GM18511 (cell line): ENCODE data around the gene FPR3.
"Not testable (repeated sequence)": the region's sequence is repeated elsewhere in the genome, so short reads cannot be mapped to it uniquely, and the experiment has no call there.

Experiments
- ATAC-seq: cut with Tn5 transposase; IDR thresholded peaks from one replicate; pipeline ENCODE4 v1.9.1; 2021; ENCODE audit warnings: mild to moderate bottlenecking, moderate library complexity; ENCODE audit not compliant: unreplicated experiment

FPR3 gene

DNA sequence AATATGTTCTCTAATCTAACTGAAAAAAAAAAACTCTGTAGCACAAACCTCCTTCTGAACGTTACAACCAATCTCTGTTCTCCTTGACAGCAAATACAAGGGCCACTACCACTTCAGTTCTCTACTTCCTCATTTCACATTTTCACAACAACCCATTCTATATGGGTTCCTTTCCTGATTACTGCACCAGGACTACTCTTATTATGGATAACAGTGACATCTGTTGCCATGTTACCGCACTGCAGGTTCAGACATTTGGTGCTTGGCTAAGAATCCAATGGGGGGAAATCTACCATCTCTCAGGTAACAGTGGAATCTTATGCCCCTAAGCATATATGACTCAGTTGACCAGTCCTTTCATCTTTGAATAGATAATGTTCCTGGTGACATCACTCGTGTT, 11.6 kb upstream of the FPR3 start:
- no peak for ATAC-seq

DNA sequence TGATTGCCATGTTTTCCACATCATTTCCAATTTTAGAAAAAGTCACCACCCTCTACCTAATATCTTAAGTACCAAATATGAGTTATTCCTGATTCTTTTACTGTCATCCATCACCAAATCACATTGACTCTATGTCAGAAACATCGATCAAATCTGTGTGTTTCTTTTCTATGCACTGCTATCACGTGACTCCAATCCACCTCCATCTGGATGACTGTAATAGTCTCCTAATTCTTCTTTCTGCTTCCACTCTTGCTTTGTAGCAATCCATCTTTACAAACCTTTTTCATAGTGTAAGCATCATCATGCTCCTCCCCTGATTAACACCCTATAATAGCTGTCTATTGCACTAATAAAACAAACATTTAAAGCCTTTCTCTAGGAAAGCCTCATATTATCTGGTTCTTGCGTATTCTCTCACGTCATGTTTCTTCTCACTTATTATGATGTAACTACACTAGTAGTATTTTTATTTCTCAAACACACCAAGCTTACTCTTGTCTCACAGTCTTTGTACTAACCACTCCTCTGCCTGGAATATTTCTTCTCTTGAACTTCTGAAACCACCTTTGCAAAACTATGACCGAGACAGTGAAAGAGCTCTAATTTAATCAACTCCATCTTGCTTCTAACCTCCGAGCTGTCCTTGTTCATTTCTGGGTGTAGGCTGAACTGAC, 10.7 kb upstream of the FPR3 start:
- no peak for ATAC-seq

DNA sequence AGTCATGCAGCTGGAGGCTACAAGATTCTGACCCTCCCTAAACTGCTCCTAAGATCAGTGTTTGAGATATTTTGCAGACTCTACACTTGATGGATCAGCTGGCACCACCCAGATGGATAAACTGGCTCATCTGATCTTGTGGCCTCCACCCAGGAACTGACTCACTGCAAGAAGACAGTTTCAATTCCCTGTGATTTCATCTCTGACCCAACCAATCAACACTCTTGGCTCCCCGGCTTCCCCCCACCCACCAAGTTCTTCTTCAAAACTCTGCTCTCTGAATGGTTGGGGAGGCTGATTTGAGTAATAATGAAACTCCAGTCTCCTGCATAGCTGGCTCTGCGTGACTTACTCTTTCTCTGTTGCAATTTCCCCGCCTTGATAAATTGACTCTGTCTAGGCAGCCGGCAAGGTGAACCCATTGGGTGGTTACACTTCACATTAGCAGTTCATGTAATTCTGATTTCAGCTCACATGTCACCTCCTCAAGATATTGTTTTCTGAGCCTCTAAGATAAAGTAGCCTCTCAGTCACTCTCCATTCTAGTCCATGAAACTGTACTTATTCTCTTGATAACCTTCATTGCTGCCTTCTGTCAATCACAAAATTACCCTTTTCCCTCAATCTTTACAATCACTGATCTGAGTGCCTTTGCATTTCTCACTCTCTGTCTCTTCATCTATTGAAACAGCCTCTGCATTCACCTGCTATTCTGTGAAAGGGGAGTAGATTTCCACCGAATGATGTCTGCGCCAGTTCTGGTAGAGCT, 9.9 kb upstream of the FPR3 start:
- ATAC-seq: no peak

DNA sequence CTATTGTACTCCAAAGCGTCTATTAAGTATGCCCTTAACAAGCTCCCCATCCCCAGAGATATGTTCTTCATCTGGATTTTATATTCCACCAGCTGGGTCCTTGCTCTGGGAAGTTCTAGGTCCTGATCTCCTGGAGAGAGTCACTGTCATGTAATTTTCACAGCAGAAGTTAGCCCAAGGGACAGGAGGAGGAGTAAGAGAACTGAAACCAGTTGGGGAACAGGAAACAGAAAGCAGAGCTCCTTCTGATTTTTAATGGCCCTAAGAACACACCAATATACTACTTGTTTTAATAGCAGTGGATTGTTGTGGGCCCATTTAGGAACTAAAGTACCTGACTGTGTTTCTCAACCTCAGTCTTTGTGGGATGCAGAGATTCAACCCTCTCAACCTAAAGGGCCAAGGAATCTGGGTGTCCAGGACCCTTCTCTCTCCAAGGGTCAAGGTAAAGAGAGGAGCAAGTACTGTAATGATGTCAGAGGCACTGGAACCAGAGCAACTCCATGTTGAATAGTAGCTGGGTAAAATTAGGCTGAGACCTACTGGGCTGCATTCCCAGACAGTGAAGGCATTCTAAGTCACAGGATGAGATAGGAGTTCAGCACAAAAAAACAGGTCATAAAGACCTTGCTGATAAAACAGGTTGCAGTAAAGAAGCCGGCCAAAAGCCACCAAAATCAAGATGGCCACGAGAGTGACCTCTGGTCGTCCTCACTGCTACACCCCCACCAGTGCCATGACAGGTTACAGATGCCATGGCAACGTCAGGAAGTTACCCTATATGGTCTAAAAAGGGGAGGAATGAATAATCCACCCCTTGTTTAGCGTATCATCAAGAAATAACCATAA, 8.1 kb upstream of the FPR3 start:
- no peak for ATAC-seq

DNA sequence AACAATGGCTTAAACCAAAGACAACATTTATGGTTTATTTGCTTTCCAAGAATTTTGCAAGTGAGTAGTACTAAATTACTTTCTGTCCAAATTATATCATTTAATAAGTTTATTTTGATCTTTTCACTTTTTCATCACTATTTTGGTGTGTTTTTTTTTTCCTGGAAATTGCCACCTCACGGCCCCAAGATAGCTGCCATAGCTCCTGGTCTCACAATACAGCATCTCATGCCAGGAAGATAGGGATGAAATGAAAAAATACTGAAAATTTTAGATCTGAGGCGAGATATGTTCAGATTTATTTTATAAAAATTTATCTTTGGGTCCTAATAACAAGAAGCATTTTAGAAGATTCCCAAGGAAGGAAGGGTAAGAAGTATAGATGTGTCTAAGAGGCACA, 6.9 kb upstream of the FPR3 start:
- no peak for ATAC-seq

DNA sequence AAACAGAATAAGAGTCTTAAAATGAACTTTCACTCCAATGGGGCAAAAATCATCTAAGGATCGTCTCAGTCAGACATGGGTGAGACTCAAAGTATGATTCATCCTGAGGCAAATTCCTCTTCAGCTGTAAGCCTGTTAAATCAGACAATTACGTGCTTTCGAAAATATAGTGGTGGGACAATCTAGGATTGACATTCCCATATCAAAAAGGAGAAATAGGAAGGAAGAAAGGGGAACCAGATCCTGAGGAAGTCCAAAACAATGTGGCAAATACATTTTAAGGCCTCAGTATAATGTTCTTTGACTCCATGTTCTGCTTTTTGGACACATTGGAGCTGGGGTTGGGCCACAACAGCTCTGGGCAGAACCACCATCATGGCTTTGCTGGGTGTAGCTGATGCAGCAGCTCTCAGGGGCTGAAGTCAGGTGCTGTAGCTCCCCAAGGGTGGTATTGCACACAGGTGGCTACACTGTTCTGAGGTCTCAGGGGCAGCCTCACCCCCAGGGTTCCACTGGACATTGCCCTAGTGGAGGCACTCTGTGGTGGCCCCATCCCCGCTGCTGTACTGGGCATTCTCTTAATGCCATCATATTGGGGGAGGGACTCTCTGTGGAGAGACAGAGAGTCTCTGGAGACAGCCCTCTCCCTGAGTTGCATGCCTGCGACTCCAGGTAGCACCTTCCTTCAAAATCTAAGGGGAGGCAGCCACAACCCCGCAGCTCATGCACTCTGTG, 5.7 kb upstream of the FPR3 start:
- ATAC-seq: no peak

DNA sequence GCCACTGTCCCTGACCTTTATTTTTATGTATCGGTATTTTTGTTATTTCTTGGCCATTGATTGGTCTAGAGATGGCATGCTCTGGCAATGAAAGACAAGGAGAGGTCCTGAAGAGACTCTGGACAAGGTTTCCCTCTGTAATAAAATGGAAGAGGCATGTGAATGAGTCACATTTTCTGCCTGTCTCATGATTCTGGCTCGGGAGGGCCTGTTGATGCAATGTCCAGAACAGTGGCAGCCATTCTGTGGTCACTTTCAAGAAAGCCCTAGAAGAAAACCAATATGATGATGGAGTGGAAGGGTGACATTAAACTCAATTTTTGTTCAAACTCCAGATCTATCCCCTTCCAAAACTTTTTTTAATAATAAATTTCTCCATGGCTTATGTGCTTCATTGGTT, 2.0 kb upstream of the FPR3 start:
- no peak for ATAC-seq

DNA sequence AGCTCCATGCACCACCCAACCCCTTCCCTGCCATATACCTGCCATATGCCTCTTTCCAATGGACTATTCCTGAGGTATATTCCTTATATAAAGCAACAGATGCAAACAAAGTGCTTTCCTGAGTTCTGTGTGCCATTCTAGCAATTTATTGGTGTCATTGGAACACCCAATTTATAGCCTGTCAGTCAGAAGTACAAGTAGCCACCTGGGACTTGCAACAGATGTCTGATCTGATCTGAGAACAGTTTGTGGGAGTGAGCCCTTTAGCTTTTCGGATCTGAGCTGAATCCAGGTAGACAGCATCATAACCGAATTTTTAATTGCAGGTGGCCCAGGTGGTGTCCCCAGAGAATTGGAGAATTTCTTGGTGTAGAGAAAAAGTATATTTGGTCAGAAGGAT, 963 bp upstream of the FPR3 start:
- ATAC-seq: no peak

DNA sequence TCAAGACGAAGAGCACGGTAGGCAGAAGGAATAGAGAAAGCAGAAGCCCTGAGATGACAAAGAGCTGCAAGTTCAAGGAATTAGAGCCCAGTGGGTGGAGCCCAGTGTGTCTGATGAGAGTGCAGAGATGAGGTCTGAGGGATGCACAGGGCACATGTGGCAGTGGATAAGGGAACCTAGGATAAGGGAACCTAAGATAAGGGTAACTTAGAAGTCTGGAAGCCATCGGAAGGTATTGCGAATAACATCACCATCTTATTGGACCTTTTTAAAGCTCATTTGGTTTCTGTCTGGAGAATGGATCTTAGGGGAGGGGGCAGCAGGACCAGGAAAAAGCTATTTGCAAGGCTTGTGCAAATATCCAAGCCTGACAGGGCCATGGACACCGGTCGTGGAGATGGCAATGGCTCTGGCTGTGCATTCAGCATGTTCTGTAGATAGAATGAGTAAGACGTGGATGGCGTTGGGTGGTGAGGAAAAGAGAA, 1.3 kb downstream of the FPR3 start:
- ATAC-seq: no peak

DNA sequence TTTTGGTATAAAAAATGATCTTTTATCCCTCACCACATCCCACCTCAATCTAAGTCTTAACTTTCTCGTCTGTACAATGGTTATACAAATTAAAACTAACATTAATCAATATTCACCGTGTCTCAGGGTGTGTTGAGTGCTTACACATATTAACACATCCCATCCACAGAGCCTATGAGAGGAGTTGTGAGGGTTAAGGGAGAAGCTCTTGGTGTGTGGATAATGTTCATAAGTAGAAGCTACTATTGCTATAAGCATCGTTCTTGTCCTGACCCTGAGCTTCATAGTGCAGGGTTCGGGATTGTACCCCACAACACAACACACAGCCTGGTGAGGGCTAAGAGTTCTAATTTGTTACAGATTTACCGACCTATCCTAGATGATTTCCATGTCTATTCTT, 2.5 kb downstream of the FPR3 start:
- ATAC-seq: no peak

DNA sequence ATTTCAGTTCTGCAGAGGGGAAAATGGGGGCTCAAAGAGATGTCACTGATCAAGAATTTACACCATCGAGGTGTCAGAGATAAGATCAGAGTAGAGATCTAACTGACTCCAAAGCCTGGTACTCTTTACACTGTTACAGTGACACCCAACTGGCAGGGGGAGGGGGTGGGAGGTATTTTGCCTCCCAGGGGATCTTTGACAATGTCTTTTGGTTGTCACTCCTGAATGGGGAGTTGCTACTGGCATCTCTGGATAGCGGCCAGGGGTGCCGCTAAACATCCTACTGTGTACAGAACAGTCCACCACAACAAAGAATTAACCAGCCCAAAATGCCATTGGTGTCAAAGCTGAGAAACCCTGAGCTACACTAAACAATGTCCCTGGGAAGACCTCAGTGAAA, 3.1 kb downstream of the FPR3 start:
- ATAC-seq: no peak

DNA sequence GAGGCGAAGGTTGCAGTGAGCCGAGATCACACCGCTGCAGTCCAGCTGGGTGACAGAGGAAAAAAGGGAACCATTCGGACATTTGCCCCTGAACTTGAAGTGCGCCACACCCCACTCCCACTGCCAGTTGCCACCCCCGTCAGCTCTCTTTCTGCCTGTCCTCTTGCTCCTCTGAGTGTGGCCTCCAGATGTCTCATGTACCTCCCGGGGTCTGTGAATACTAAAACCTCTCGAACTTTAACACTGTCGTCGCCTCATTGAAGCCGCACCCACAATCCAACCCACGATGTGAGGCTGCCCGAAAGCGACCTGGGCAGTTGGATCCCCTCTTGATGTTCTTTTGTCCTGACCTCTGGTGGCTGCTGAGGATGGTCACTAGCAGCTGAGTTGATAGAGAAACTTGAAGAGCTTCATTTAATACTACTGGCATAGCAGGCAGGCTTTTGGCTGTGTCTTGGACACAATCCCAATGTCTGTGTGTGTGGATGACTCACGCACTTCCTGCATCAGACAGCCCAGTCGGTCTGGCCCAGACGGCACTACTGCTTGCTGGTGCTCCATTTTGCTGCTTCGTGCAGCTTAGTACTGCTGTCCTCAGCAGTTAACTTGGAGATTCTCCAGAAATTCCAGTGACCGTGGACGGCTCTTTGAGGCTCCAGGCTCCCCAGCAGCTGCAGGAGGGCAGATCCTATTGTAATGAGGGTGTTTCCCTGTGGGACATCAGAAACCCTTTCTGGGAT, 4.2 kb downstream of the FPR3 start:
- ATAC-seq: no peak

DNA sequence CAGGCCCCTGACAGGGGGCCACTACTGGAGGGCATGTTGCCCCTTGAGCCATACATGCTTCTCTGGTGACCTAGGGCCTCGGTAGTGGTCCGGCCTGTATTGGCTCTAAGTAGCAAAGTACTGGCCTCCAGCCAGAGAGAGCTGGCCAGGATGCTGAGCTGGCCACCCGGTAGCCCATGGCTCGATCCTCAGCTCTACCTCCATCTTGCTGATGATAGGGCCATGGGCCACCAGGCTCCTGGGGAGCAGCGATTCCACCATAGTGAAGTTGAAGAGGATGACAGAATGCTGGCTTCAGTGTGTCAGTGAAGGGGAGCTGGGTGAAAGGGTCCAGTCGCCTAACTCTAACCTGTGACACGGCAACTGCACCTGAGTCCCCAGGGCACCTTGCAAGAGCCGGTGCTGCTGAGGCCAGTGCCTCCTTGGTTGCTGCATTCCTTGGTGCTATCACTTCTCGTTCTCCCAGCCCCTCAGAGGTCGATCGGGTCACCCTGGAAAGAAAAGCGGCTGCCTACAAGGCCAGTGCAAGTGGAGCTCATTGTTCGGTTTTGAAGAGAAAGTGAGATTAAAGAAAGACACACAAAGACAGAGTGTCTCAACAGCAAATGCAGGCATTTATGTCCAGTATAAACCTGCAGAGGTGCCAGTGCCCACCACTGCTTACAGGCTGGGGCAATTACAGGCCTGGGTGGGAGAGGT, 5.0 kb downstream of the FPR3 start:
- no peak for ATAC-seq

DNA sequence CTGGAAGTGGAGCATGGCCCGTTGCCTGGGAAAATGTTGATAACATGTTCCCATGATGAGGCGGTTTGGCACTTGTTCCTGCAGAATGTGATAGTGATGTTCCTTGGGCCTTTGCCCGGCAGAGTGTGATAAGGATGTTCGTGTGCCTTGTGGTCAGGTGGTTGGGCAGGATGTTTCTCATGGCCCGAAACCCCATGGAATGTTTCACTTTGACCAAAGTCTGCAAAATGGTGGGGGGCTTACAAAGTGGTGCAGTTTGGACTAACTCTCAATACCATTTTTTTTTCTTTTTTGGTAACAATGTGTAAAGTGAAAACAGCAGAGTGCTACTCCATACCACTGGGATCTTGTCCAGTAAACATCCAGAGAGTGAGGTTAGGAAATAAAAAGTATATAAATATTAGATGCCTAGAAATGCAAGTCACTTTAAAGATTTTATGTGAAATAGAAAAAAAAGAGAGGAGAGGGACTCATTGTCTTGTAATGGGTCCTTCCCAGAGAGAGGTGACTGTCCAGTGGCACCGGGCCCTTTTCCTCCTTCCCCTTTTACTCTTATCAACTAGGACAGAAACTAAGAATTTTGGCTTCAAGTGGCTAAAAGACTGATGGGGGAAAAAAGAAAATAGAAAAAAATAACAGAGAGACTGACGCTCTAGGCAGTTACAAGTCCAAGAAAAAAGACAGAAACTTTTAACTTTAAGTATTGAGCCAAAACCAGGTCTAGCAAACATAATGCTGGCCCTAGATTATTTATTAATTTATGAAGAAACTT, 5.7 kb downstream of the FPR3 start:
- ATAC-seq: no peak

DNA sequence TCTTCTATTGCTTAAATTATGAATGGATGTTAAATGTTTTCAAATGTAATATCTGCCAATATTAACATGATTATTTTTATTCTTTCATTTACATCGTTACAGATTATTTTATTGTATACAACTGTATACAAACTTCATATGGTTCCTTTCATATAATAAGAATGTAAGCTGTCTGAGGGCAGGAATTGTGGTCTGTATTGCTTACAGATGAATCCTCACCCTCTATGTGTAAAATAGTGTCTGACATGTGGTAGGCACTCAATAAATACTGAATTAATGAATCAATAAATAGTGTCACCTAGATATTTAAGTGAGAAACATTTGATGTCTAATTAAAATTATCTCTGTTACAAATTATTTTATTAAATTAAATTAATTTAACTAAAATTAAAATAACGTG, 7.8 kb downstream of the FPR3 start:
- no peak for ATAC-seq

DNA sequence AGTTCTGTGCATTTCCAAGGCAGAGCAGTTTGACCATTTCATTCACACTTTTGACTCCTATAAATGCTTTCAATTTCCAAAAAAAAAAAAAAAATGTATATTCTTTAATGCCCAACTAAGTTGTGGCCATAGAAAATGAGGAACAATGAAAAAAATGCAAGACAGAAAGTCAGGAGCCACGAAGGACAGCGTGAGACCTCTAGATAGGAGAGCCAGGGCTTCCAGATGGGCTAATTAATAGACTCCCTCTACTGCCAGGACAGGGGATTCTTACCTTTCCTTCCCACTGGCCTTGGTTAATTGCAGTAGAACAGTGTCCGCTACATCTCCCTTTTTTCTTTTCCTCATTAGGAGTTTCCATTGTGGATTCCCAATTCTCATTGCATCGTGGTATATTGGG, 8.6 kb downstream of the FPR3 start:
- no peak for ATAC-seq

DNA sequence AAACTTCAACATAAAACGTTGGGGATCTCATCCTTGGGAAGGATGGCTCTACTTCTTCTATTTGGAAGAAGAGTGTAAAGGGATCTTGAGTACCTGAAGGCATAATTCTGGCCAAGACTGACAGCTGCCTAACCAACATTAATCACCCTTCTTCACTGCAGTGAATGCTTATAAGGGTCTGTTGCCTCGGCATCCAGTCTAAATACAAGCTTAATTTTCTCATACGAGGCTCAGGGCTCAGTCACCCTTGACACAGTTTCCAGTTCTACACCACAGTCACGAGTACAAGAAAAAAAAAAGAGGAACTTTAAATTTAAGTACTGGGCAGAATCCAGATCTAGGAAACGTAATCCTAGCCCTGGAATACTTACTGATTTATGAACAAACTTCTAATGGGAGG, 9.0 kb downstream of the FPR3 start:
- no peak for ATAC-seq

DNA sequence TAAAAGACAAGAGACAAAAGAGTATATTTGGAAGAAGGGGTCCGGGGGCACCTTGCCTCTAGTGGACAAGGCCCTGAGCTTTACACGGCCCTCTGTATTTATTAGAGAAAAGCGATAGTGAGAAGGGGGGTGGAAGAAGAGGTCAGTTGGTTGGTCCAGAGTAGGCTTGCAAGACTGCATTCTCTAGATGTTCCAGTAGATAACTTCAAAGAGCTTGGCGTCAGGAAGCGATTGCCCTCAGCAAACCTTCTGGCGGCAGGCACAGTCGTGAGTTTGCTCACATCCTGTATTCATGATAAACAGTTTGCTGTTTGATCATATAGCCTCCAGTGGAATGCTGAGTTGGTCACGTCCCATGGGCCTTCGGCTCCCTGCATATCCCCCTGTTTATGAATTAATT, 9.8 kb downstream of the FPR3 start:
- not testable (repeated sequence) for ATAC-seq

DNA sequence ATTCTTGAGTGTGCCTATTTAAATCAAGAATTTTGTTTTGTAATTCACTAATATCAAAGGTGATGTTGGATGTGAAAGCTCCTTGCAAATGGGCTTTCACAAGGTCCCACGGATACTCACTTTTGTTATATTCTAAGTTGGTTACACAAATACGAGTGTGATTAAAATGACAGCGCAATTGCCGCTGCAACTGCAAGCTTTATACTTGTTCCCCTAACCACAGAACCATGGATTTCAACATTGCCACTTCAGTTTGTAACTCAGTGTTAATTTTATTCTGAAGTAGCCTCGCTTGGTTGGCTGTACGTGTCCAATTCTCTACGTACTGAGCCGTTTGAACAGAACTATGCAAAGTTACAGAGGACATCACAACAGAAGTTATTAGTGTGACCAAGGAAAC, 10.4 kb downstream of the FPR3 start:
- not testable (repeated sequence) for ATAC-seq
